ENCODE data around the gene ZNF438. TPM values are rescaled to one million over a fixed set of nuclear protein-coding genes. Genes with fewer than 3 reads are reported as not detected.

ZNF438 gene
- total and polyA plus RNA-seq, 2 of the 13 experiments (the other 11 are each of a cell fraction or from before 2014, with no cell fraction given), result 0.75 to 0.83 TPM

DNA sequence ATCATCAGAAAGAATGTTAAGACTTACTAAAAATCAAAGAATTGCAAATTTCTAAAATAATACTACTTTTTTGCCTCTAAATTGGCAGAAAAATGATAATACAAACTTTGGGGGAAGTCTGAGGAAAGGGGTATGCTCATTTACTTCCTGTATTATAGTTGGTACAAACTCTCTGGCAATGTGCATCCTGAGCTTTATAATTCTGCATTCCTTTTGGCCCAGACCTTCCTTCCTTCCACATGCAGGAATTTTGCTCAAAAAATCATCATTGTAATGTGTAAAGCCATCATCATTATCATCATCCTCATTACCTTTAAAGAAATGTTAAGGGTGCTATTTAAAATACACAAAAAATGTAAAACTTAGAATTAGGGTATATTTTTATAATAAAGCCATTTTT lies 148.5 kb downstream of the ZNF438 start:
- intact Hi-C loops (cut with micrococcal nuclease; ENCODE audit: unreplicated experiment) (no loop called here), in situ Hi-C loops (cut with HindIII; ENCODE audit: extremely low pct_ligation_motif_present, low pct_unique_long_range_greater_than_20kb) (no loop called here)
- no peak for ATAC-seq
- FAIRE-seq, result no peak
- Histone ChIP-seq H3K9me3 (ENCODE audit: low read length) (no peaks in the 10 kb centered on the region), H3K27ac (ENCODE audit: extremely low read length, insufficient read depth, low read length) (no peak overlapping the region), H3K4me1 (ENCODE audit: insufficient read depth, low read length) (no peaks in the 10 kb centered on the region), H3K36me3 (replicated peaks in 1 of 2; ENCODE audit: control insufficient read depth in 1 of 2, insufficient read depth in 2 of 2, low read length in 2 of 2) (no peaks in the 10 kb centered on the region), H3K4me2 (ENCODE audit: low read depth, low read length) (no peak overlapping the region), H3K27me3 (ENCODE audit: control insufficient read depth in 1 of 2, insufficient read depth in 2 of 2, low read length in 2 of 2) (no peaks in the 10 kb centered on the region), H3K9ac (ENCODE audit: insufficient read depth, low read depth, low read length) (no peak overlapping the region), H4K20me1 (ENCODE audit: insufficient read depth, low read length) (no peaks in the 10 kb centered on the region), H3K4me3 (replicated peaks in 1 of 3; ENCODE audit: insufficient read depth in 1 of 3, low read depth in 2 of 3, low read length in 3 of 3) (no peak overlapping the region), H2AFZ (ENCODE audit: low read length) (no peak overlapping the region), H3K79me2 (ENCODE audit: insufficient read depth, low read length) (no peaks in the 10 kb centered on the region)
- no peak for DNase-seq (ENCODE audit: low spot score)
- BruUV-seq (replicated peaks), result no TSS peak
- POLR2A ChIA-PET, result no interaction called here
- CTCF ChIA-PET (ENCODE audit: low intra/inter-chr PET ratio, low total read pairs), result no interaction called here
- TF ChIP-seq, protein P1, sequence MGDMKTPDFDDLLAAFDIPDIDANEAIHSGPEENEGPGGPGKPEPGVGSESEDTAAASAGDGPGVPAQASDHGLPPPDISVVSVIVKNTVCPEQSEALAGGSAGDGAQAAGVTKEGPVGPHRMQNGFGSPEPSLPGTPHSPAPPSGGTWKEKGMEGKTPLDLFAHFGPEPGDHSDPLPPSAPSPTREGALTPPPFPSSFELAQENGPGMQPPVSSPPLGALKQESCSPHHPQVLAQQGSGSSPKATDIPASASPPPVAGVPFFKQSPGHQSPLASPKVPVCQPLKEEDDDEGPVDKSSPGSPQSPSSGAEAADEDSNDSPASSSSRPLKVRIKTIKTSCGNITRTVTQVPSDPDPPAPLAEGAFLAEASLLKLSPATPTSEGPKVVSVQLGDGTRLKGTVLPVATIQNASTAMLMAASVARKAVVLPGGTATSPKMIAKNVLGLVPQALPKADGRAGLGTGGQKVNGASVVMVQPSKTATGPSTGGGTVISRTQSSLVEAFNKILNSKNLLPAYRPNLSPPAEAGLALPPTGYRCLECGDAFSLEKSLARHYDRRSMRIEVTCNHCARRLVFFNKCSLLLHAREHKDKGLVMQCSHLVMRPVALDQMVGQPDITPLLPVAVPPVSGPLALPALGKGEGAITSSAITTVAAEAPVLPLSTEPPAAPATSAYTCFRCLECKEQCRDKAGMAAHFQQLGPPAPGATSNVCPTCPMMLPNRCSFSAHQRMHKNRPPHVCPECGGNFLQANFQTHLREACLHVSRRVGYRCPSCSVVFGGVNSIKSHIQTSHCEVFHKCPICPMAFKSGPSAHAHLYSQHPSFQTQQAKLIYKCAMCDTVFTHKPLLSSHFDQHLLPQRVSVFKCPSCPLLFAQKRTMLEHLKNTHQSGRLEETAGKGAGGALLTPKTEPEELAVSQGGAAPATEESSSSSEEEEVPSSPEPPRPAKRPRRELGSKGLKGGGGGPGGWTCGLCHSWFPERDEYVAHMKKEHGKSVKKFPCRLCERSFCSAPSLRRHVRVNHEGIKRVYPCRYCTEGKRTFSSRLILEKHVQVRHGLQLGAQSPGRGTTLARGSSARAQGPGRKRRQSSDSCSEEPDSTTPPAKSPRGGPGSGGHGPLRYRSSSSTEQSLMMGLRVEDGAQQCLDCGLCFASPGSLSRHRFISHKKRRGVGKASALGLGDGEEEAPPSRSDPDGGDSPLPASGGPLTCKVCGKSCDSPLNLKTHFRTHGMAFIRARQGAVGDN (CRISPR knock-in tag; IDR thresholded peaks at IDR 0.05), result no peak
- no peak for TF ChIP-seq SNAPC4 (CRISPR knock-in tag; IDR thresholded peaks at IDR 0.05)
- no peak for TF ChIP-seq SMARCE1 (IDR thresholded peaks at IDR 0.05; ENCODE audit: borderline replicate concordance)
- no peak for TF ChIP-seq PBX3 (CRISPR knock-in tag; IDR thresholded peaks at IDR 0.05; ENCODE audit: borderline replicate concordance)
- TF ChIP-seq ZBTB8A (CRISPR knock-in tag; IDR thresholded peaks at IDR 0.05; ENCODE audit: borderline replicate concordance, low read depth), result no peak
- TF ChIP-seq ZNF563 (CRISPR knock-in tag; IDR thresholded peaks at IDR 0.05), result no peak
- TF ChIP-seq, protein P2, sequence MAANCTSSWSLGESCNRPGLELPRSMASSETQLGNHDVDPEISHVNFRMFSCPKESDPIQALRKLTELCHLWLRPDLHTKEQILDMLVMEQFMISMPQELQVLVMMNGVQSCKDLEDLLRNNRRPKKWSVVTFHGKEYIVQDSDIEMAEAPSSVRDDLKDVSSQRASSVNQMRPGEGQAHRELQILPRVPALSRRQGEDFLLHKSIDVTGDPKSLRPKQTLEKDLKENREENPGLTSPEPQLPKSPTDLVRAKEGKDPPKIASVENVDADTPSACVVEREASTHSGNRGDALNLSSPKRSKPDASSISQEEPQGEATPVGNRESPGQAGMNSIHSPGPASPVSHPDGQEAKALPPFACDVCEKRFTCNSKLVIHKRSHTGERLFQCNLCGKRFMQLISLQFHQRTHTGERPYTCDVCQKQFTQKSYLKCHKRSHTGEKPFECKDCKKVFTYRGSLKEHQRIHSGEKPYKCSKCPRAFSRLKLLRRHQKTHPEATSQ (CRISPR knock-in tag; IDR thresholded peaks at IDR 0.05; ENCODE audit: borderline replicate concordance), result no peak
- no peak for TF ChIP-seq ZNF570 (CRISPR knock-in tag; IDR thresholded peaks at IDR 0.05; ENCODE audit: borderline replicate concordance)
- no peak for TF ChIP-seq STAG1 (CRISPR knock-in tag; IDR thresholded peaks at IDR 0.05)
- no peak for TF ChIP-seq MIXL1 (CRISPR knock-in tag; IDR thresholded peaks at IDR 0.05)
- TF ChIP-seq RXRA (CRISPR knock-in tag; IDR thresholded peaks at IDR 0.05), result no peak
- no peak for TF ChIP-seq RFXANK (CRISPR knock-in tag; IDR thresholded peaks at IDR 0.05)

Data from HepG2 (cell line).